ENCODE measurements around the gene SFMBT2.

The SFMBT2 gene

GRCh38 chr10:7288060-7288690, 122.7 kb downstream of the SFMBT2 start:
- no peaks in the 10 kb centered on the region for H3K36me3 ChIP-seq (ENCODE audit: insufficient read depth, low read depth, low read length)
- H3K27ac ChIP-seq (ENCODE audit: low read length) = no peak overlapping the region
- no peak overlapping the region for H3K4me3 ChIP-seq (ENCODE audit: low read length)
- H3K9ac ChIP-seq (ENCODE audit: low read depth, low read length) = no peak overlapping the region
- no peaks in the 10 kb centered on the region for H3K4me1 ChIP-seq (ENCODE audit: insufficient read depth, low read length)
- no peaks in the 10 kb centered on the region for H3K9me3 ChIP-seq (ENCODE audit: insufficient read depth, low read depth, low read length)
- H3K27me3 ChIP-seq (ENCODE audit: insufficient read depth, low read length) = no peaks in the 10 kb centered on the region

- Histone ChIP-seq H3K27me3 (ENCODE audit: insufficient read depth, low read length) (no peaks in the 10 kb centered on the region), H3K9me3 (ENCODE audit: insufficient read depth, low read depth, low read length) (no peaks in the 10 kb centered on the region), H3K4me1 (ENCODE audit: insufficient read depth, low read length) (no peaks in the 10 kb centered on the region), H3K27ac (ENCODE audit: low read length) (no peak overlapping the region), H3K9ac (ENCODE audit: low read depth, low read length) (no peak overlapping the region), H3K36me3 (ENCODE audit: insufficient read depth, low read depth, low read length) (no peaks in the 10 kb centered on the region), H3K4me3 (ENCODE audit: low read length) (no peak overlapping the region)
These were observed 123.5 kb downstream of the SFMBT2 start for GRCh38 chr10:7287377-7287776.

- H3K27me3 ChIP-seq (ENCODE audit: insufficient read depth, low read length) = no peaks in the 10 kb centered on the region
- H3K4me1 ChIP-seq (ENCODE audit: insufficient read depth, low read length) = no peaks in the 10 kb centered on the region
- no peaks in the 10 kb centered on the region for H3K9me3 ChIP-seq (ENCODE audit: insufficient read depth, low read depth, low read length)
- no peaks in the 10 kb centered on the region for H3K36me3 ChIP-seq (ENCODE audit: insufficient read depth, low read depth, low read length)
- no peak overlapping the region for H3K4me3 ChIP-seq (ENCODE audit: low read length)
- H3K27ac ChIP-seq (ENCODE audit: low read length) = no peak overlapping the region
- no peak overlapping the region for H3K9ac ChIP-seq (ENCODE audit: low read depth, low read length)
These were observed 125.1 kb downstream of the SFMBT2 start for GRCh38 chr10:7285522-7286322.

GRCh38 chr10:7283246-7283645, 127.6 kb downstream of the SFMBT2 start:
- Histone ChIP-seq H3K4me1 (ENCODE audit: insufficient read depth, low read length) (no peaks in the 10 kb centered on the region), H3K4me3 (ENCODE audit: low read length) (no peak overlapping the region), H3K27me3 (ENCODE audit: insufficient read depth, low read length) (no peaks in the 10 kb centered on the region), H3K36me3 (ENCODE audit: insufficient read depth, low read depth, low read length) (no peaks in the 10 kb centered on the region), H3K9me3 (ENCODE audit: insufficient read depth, low read depth, low read length) (no peaks in the 10 kb centered on the region), H3K9ac (ENCODE audit: low read depth, low read length) (no peak overlapping the region), H3K27ac (ENCODE audit: low read length) (no peak overlapping the region)

- H3K4me3 ChIP-seq (ENCODE audit: low read length) = no peak overlapping the region
- no peak overlapping the region for H3K27ac ChIP-seq (ENCODE audit: low read length)
- no peaks in the 10 kb centered on the region for H3K9me3 ChIP-seq (ENCODE audit: insufficient read depth, low read depth, low read length)
- H3K36me3 ChIP-seq (ENCODE audit: insufficient read depth, low read depth, low read length) = no peaks in the 10 kb centered on the region
- no peaks in the 10 kb centered on the region for H3K4me1 ChIP-seq (ENCODE audit: insufficient read depth, low read length)
- no peak overlapping the region for H3K9ac ChIP-seq (ENCODE audit: low read depth, low read length)
- H3K27me3 ChIP-seq (ENCODE audit: insufficient read depth, low read length) = no peaks in the 10 kb centered on the region
These were observed 128.4 kb downstream of the SFMBT2 start for GRCh38 chr10:7282457-7282856.

GRCh38 chr10:7281429-7281828, 129.4 kb downstream of the SFMBT2 start:
- Histone ChIP-seq H3K36me3 (ENCODE audit: insufficient read depth, low read depth, low read length) (no peaks in the 10 kb centered on the region), H3K9me3 (ENCODE audit: insufficient read depth, low read depth, low read length) (no peaks in the 10 kb centered on the region), H3K27ac (ENCODE audit: low read length) (no peak overlapping the region), H3K27me3 (ENCODE audit: insufficient read depth, low read length) (no peaks in the 10 kb centered on the region), H3K4me3 (ENCODE audit: low read length) (no peak overlapping the region), H3K9ac (ENCODE audit: low read depth, low read length) (no peak overlapping the region), H3K4me1 (ENCODE audit: insufficient read depth, low read length) (no peaks in the 10 kb centered on the region)

GRCh38 chr10:7279303-7279702, 131.5 kb downstream of the SFMBT2 start:
- no peaks in the 10 kb centered on the region for H3K4me1 ChIP-seq (ENCODE audit: insufficient read depth, low read length)
- H3K27me3 ChIP-seq (ENCODE audit: insufficient read depth, low read length) = no peaks in the 10 kb centered on the region
- no peak overlapping the region for H3K9ac ChIP-seq (ENCODE audit: low read depth, low read length)
- H3K36me3 ChIP-seq (ENCODE audit: insufficient read depth, low read depth, low read length) = no peaks in the 10 kb centered on the region
- H3K9me3 ChIP-seq (ENCODE audit: insufficient read depth, low read depth, low read length) = no peaks in the 10 kb centered on the region
- H3K27ac ChIP-seq (ENCODE audit: low read length) = no peak overlapping the region
- H3K4me3 ChIP-seq (ENCODE audit: low read length) = no peak overlapping the region

- Histone ChIP-seq H3K27me3 (ENCODE audit: insufficient read depth, low read length) (no peaks in the 10 kb centered on the region), H3K36me3 (ENCODE audit: insufficient read depth, low read depth, low read length) (no peaks in the 10 kb centered on the region), H3K27ac (ENCODE audit: low read length) (no peak overlapping the region), H3K4me1 (ENCODE audit: insufficient read depth, low read length) (no peaks in the 10 kb centered on the region), H3K9ac (ENCODE audit: low read depth, low read length) (no peak overlapping the region), H3K4me3 (ENCODE audit: low read length) (no peak overlapping the region), H3K9me3 (ENCODE audit: insufficient read depth, low read depth, low read length) (no peaks in the 10 kb centered on the region)
These were observed 133.0 kb downstream of the SFMBT2 start for GRCh38 chr10:7277867-7278266.

GRCh38 chr10:7277432-7277831, 133.4 kb downstream of the SFMBT2 start:
- no peak overlapping the region for H3K4me3 ChIP-seq (ENCODE audit: low read length)
- H3K36me3 ChIP-seq (ENCODE audit: insufficient read depth, low read depth, low read length) = no peaks in the 10 kb centered on the region
- no peaks in the 10 kb centered on the region for H3K9me3 ChIP-seq (ENCODE audit: insufficient read depth, low read depth, low read length)
- H3K27ac ChIP-seq (ENCODE audit: low read length) = no peak overlapping the region
- no peaks in the 10 kb centered on the region for H3K4me1 ChIP-seq (ENCODE audit: insufficient read depth, low read length)
- H3K27me3 ChIP-seq (ENCODE audit: insufficient read depth, low read length) = no peaks in the 10 kb centered on the region
- no peak overlapping the region for H3K9ac ChIP-seq (ENCODE audit: low read depth, low read length)

GRCh38 chr10:7275761-7276440, 134.9 kb downstream of the SFMBT2 start:
- H3K36me3 ChIP-seq (ENCODE audit: insufficient read depth, low read depth, low read length) = no peaks in the 10 kb centered on the region
- no peaks in the 10 kb centered on the region for H3K4me1 ChIP-seq (ENCODE audit: insufficient read depth, low read length)
- H3K27me3 ChIP-seq (ENCODE audit: insufficient read depth, low read length) = no peaks in the 10 kb centered on the region
- H3K9me3 ChIP-seq (ENCODE audit: insufficient read depth, low read depth, low read length) = no peaks in the 10 kb centered on the region
- no peak overlapping the region for H3K27ac ChIP-seq (ENCODE audit: low read length)
- no peak overlapping the region for H3K4me3 ChIP-seq (ENCODE audit: low read length)
- no peak overlapping the region for H3K9ac ChIP-seq (ENCODE audit: low read depth, low read length)

GRCh38 chr10:7274293-7274692, 136.5 kb downstream of the SFMBT2 start:
- Histone ChIP-seq H3K9me3 (ENCODE audit: insufficient read depth, low read depth, low read length) (no peaks in the 10 kb centered on the region), H3K9ac (ENCODE audit: low read depth, low read length) (no peak overlapping the region), H3K36me3 (ENCODE audit: insufficient read depth, low read depth, low read length) (no peaks in the 10 kb centered on the region), H3K4me3 (ENCODE audit: low read length) (no peak overlapping the region), H3K4me1 (ENCODE audit: insufficient read depth, low read length) (no peaks in the 10 kb centered on the region), H3K27ac (ENCODE audit: low read length) (no peak overlapping the region), H3K27me3 (ENCODE audit: insufficient read depth, low read length) (no peaks in the 10 kb centered on the region)

- no peaks in the 10 kb centered on the region for H3K4me1 ChIP-seq (ENCODE audit: insufficient read depth, low read length)
- H3K27ac ChIP-seq (ENCODE audit: low read length) = no peak overlapping the region
- H3K9ac ChIP-seq (ENCODE audit: low read depth, low read length) = no peak overlapping the region
- no peak overlapping the region for H3K4me3 ChIP-seq (ENCODE audit: low read length)
- no peaks in the 10 kb centered on the region for H3K36me3 ChIP-seq (ENCODE audit: insufficient read depth, low read depth, low read length)
- H3K9me3 ChIP-seq (ENCODE audit: insufficient read depth, low read depth, low read length) = no peaks in the 10 kb centered on the region
- no peaks in the 10 kb centered on the region for H3K27me3 ChIP-seq (ENCODE audit: insufficient read depth, low read length)
These were observed 138.8 kb downstream of the SFMBT2 start for GRCh38 chr10:7272008-7272407.
